ENCODE results near the gene SCAF4. TPM values are rescaled to one million over a fixed set of nuclear protein-coding genes. Genes with fewer than 3 reads are reported as not detected.

SCAF4 gene
- total and polyA plus RNA-seq, 4 donors = 7.1 to 11.1 (median 9.3) TPM

- WGBS = 69% methylated on average over 2 of the region's 2 CpGs
Observed at GRCh38 chr21:31720330-31720729, 11.6 kb downstream of the SCAF4 start.

DNA sequence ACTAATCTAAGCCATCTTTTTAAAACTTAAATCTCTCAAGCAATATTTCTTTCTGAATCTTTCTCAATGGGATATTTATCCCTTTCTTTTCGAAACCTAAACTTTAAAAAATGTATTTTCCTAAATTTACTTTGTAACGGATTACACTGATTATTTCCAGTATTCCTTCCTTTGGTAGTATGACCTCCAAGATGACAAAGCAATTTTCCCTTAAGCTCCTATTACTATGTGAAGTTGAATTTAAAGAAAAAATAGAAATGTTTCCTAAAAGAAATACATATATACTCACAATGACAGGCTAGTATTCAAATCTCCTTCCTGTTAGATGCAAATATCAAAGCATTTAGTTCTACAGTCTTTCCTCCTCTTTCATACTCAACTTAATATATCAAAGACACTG, 15.8 kb downstream of the SCAF4 start:
- TF ChIP-seq RAD21 (IDR thresholded peaks at IDR 0.05) (no peak), ATF3 (IDR thresholded peaks at IDR 0.05) (no peak), REST (IDR thresholded peaks at IDR 0.05) (no peak), HNF4A (conservative IDR thresholded peaks at IDR 0.05) (no peak), FOXA1 (IDR thresholded peaks at IDR 0.05) (no peak), YY1 (IDR thresholded peaks at IDR 0.05) (no peak), EGR1 (IDR thresholded peaks at IDR 0.05; ENCODE audit: low read depth in 2 of 2) (no peak), JUND (IDR thresholded peaks at IDR 0.05) (no peak), FOXA2 (IDR thresholded peaks at IDR 0.05) (no peak), SP1 (IDR thresholded peaks at IDR 0.05) (no peak), TAF1 (conservative IDR thresholded peaks at IDR 0.05) (no peak)
- TF ChIP-seq, protein P1, sequence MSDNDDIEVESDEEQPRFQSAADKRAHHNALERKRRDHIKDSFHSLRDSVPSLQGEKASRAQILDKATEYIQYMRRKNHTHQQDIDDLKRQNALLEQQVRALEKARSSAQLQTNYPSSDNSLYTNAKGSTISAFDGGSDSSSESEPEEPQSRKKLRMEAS (IDR thresholded peaks at IDR 0.05) = no peak
- TF ChIP-seq, protein P2, sequence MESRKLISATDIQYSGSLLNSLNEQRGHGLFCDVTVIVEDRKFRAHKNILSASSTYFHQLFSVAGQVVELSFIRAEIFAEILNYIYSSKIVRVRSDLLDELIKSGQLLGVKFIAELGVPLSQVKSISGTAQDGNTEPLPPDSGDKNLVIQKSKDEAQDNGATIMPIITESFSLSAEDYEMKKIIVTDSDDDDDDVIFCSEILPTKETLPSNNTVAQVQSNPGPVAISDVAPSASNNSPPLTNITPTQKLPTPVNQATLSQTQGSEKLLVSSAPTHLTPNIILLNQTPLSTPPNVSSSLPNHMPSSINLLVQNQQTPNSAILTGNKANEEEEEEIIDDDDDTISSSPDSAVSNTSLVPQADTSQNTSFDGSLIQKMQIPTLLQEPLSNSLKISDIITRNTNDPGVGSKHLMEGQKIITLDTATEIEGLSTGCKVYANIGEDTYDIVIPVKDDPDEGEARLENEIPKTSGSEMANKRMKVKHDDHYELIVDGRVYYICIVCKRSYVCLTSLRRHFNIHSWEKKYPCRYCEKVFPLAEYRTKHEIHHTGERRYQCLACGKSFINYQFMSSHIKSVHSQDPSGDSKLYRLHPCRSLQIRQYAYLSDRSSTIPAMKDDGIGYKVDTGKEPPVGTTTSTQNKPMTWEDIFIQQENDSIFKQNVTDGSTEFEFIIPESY (IDR thresholded peaks at IDR 0.05) = no peak
- peaks cover 5 to 17% (median 7%) of the 10 kb centered on the region in 4 donors for H3K4me1 ChIP-seq (ENCODE audit: control insufficient read depth in 4 of 4, insufficient read depth in 4 of 4, low read length in 3 of 4)

More at GRCh38 chr21:31720330-31720729, 11.6 kb downstream of the SCAF4 start:
- Histone ChIP-seq H3K9me3 (ENCODE audit: control insufficient read depth in 4 of 4, low read length in 3 of 4) (no peaks in the 10 kb centered on the region), H3K36me3 (ENCODE audit: control insufficient read depth in 4 of 4, insufficient read depth in 3 of 4, low read depth in 1 of 4, low read length in 3 of 4) (no peaks in the 10 kb centered on the region), H3K4me1 (ENCODE audit: control insufficient read depth in 4 of 4, insufficient read depth in 4 of 4, low read length in 3 of 4) (peaks cover 2 to 12% (median 3%) of the 10 kb centered on the region in 4 donors), H3K27me3 (ENCODE audit: control insufficient read depth in 4 of 4, insufficient read depth in 4 of 4, low read length in 3 of 4) (no peaks in the 10 kb centered on the region), H3K9ac (ENCODE audit: low read depth in 1 of 2, low read length in 2 of 2) (no peak overlapping the region), H3K4me3 (ENCODE audit: low read depth in 1 of 3, low read length in 3 of 3) (no peak overlapping the region), H3K27ac (ENCODE audit: low read depth in 1 of 2, low read length in 2 of 2) (no peak overlapping the region)
- TF ChIP-seq GABPA (IDR thresholded peaks at IDR 0.05 in 1 of 2, conservative IDR thresholded peaks at IDR 0.05 in 1 of 2) (no peak), NR2F2 (IDR thresholded peaks at IDR 0.05) (no peak), RAD21 (IDR thresholded peaks at IDR 0.05) (no peak), SP1 (IDR thresholded peaks at IDR 0.05) (no peak), EGR1 (IDR thresholded peaks at IDR 0.05; ENCODE audit: low read depth in 2 of 2) (no peak), FOXA2 (IDR thresholded peaks at IDR 0.05) (no peak), YY1 (IDR thresholded peaks at IDR 0.05) (no peak), JUND (IDR thresholded peaks at IDR 0.05) (no peak), RXRA (IDR thresholded peaks at IDR 0.05) (no peak), HNF4A (conservative IDR thresholded peaks at IDR 0.05) (no peak), TAF1 (conservative IDR thresholded peaks at IDR 0.05) (no peak)
- TF ChIP-seq, protein P3, sequence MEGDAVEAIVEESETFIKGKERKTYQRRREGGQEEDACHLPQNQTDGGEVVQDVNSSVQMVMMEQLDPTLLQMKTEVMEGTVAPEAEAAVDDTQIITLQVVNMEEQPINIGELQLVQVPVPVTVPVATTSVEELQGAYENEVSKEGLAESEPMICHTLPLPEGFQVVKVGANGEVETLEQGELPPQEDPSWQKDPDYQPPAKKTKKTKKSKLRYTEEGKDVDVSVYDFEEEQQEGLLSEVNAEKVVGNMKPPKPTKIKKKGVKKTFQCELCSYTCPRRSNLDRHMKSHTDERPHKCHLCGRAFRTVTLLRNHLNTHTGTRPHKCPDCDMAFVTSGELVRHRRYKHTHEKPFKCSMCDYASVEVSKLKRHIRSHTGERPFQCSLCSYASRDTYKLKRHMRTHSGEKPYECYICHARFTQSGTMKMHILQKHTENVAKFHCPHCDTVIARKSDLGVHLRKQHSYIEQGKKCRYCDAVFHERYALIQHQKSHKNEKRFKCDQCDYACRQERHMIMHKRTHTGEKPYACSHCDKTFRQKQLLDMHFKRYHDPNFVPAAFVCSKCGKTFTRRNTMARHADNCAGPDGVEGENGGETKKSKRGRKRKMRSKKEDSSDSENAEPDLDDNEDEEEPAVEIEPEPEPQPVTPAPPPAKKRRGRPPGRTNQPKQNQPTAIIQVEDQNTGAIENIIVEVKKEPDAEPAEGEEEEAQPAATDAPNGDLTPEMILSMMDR (IDR thresholded peaks at IDR 0.05; ENCODE audit: low read depth, low read length, missing input control) = no peak
- TF ChIP-seq, protein P2 (IDR thresholded peaks at IDR 0.05) = no peak
- DNase-seq (ENCODE audit: low spot score) = no peak

More for the DNA sequence above, 15.8 kb downstream of the SCAF4 start:
- WGBS = 85% methylated on average over 2 of the region's 2 CpGs
- Histone ChIP-seq H3K9me3 (ENCODE audit: control insufficient read depth in 4 of 4, low read length in 3 of 4) (no peaks in the 10 kb centered on the region), H3K9ac (ENCODE audit: low read depth in 1 of 2, low read length in 2 of 2) (no peak overlapping the region), H3K27ac (ENCODE audit: low read depth in 1 of 2, low read length in 2 of 2) (no peak overlapping the region), H3K36me3 (ENCODE audit: control insufficient read depth in 4 of 4, insufficient read depth in 3 of 4, low read depth in 1 of 4, low read length in 3 of 4) (no peaks in the 10 kb centered on the region), H3K4me3 (ENCODE audit: low read depth in 1 of 3, low read length in 3 of 3) (no peak overlapping the region), H3K27me3 (ENCODE audit: control insufficient read depth in 4 of 4, insufficient read depth in 4 of 4, low read length in 3 of 4) (no peaks in the 10 kb centered on the region)
- no peak for DNase-seq (ENCODE audit: low spot score)
